Activated naive CD8-positive, alpha-beta T cell treated with anti-CD3 and anti-CD28 coated beads for 36 hours (primary cell): ENCODE data around the gene ARMC7. TPM values are rescaled to one million over a fixed set of nuclear protein-coding genes. Genes with fewer than 3 reads are reported as not detected.
"Not testable (repeated sequence)": the region's sequence is repeated elsewhere in the genome, so short reads cannot be mapped to it uniquely, and the experiment has no call there.

Source experiments
- DNase-seq: peaks from one replicate; pipeline ENCODE4 v3.0.0; 2021
- H3K27ac Mint-ChIP-seq: one replicate; pipeline ENCODE4 v1.8.0; 2022; ENCODE audit warnings: mild to moderate bottlenecking, moderate library complexity, mixed read lengths
- H3K27me3 Mint-ChIP-seq: one replicate; pipeline ENCODE4 v1.8.0; 2022; ENCODE audit warnings: mild to moderate bottlenecking, mixed read lengths
- H3K36me3 Mint-ChIP-seq: one replicate; pipeline ENCODE4 v1.8.0; 2021; ENCODE audit warnings: mild to moderate bottlenecking, mixed read lengths
- H3K4me1 Mint-ChIP-seq: one replicate; pipeline ENCODE4 v1.8.0; 2021; ENCODE audit warnings: mixed read lengths
- H3K4me3 Mint-ChIP-seq: one replicate; pipeline ENCODE4 v1.8.0; 2022; ENCODE audit warnings: mild to moderate bottlenecking, moderate library complexity, mixed read lengths
- H3K9me3 Mint-ChIP-seq: one replicate; pipeline ENCODE4 v1.8.0; 2022; ENCODE audit warnings: mixed read lengths
- total RNA-seq, 2 experiments: library from RNA; stranded (reverse); gene quantifications; one replicate each; pipeline ENCODE4 v1.2.3, GENCODE V29; 2021

Gene ARMC7
- total RNA-seq, 2 experiments from 2014 or later, result 6.5 to 6.6 TPM

- no peak for DNase-seq
- Mint-ChIP-seq H3K9me3 (no peaks in the 10 kb centered on the region), H3K27me3 (no peaks in the 10 kb centered on the region), H3K4me3 (no peak overlapping the region), H3K4me1 (peaks cover 3% of the 10 kb centered on the region), H3K36me3 (peaks cover 23% of the 10 kb centered on the region), H3K27ac (no peak overlapping the region)
These were observed 28.8 kb downstream of the ARMC7 start for GRCh38 chr17:75138519-75138918.

GRCh38 chr17:75142236-75142971, 32.6 kb downstream of the ARMC7 start:
- no peaks in the 10 kb centered on the region for H3K9me3 Mint-ChIP-seq
- no peak overlapping the region for H3K4me3 Mint-ChIP-seq
- H3K36me3 Mint-ChIP-seq, result peaks cover 38% of the 10 kb centered on the region
- no peaks in the 10 kb centered on the region for H3K27me3 Mint-ChIP-seq
- no peak overlapping the region for H3K27ac Mint-ChIP-seq
- peaks cover 3% of the 10 kb centered on the region for H3K4me1 Mint-ChIP-seq
- no peak for DNase-seq

GRCh38 chr17:75144816-75145512, 35.2 kb downstream of the ARMC7 start:
- Mint-ChIP-seq H3K27me3 (no peaks in the 10 kb centered on the region), H3K36me3 (peaks cover 47% of the 10 kb centered on the region)
- DNase-seq, result no peak

DNA sequence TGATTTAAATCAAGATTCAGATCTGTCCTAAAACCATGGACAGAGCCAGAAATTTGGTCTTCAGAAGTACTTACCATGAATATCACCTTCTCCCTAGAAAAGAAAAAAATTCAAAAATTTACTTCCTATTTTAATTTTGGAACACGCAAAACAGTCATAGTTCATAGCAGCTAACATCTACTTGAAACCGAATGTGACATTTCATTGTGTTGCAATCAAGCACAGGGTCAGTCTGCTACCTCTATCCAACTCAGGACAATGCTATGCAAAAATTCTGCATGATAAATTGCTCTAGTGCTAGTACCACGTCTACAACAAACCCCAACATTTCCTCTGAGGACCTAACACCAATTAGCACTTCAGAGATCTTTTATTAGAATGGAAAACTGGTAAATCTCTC, 36.8 kb downstream of the ARMC7 start:
- Mint-ChIP-seq H3K4me1 (peaks cover 3% of the 10 kb centered on the region), H3K36me3 (peaks cover 35% of the 10 kb centered on the region), H3K27me3 (no peaks in the 10 kb centered on the region), H3K4me3 (no peak overlapping the region), H3K27ac (no peak overlapping the region), H3K9me3 (no peaks in the 10 kb centered on the region)
- no peak for DNase-seq

More at GRCh38 chr17:75144816-75145512, 35.2 kb downstream of the ARMC7 start:
- Mint-ChIP-seq H3K4me1 (peaks cover 6% of the 10 kb centered on the region), H3K27ac (no peak overlapping the region), H3K9me3 (no peaks in the 10 kb centered on the region), H3K4me3 (no peak overlapping the region)

DNA sequence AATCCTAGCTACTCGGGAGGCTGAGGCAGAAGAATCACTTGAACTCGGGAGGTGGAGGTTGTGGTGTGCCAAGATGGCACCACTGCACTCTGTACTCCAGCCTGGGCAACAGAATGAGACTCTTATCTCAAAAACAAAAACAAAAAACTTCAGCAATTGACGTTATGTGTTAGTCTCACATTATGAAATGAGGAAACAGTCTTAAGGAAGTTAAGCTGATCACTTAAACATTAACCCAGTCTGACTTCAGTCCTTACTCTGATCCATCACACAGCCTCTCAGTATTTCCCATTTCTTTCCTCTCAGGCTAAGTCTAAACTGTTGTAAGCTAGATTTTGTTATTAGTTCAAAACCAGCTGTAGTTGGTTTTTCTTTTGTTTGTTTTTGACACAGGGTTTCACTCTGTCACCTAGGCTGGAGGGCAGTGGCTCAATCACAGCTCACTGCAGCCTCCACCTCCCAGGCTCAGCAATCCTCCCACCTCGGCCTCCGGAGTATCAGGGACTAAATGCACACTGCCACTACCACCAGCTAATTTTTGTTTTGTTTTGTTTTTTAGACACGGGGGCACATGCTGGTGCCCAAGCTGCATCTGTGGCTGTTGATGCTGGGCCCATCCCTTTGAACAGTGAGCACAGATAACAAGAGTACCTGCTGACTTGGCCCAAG, 38.2 kb downstream of the ARMC7 start:
- H3K9me3 Mint-ChIP-seq, result no peaks in the 10 kb centered on the region
- peaks cover 16% of the 10 kb centered on the region for H3K4me1 Mint-ChIP-seq
- no peaks in the 10 kb centered on the region for H3K27me3 Mint-ChIP-seq
- peak overlapping the region; percentile 18 for H3K27ac Mint-ChIP-seq
- no peak for DNase-seq
- H3K4me3 Mint-ChIP-seq, result no peak overlapping the region
- peaks cover 46% of the 10 kb centered on the region for H3K36me3 Mint-ChIP-seq

- Mint-ChIP-seq H3K27me3 (peaks cover 3% of the 10 kb centered on the region), H3K36me3 (peaks cover 33% of the 10 kb centered on the region), H3K9me3 (no peaks in the 10 kb centered on the region), H3K4me1 (peaks cover 29% of the 10 kb centered on the region), H3K4me3 (peak overlapping the region; percentile 95), H3K27ac (no peak overlapping the region)
- no peak for DNase-seq
These were observed 42.2 kb downstream of the ARMC7 start for GRCh38 chr17:75151930-75152329.

GRCh38 chr17:75152523-75152921, 42.8 kb downstream of the ARMC7 start:
- Mint-ChIP-seq H3K27ac (peak overlapping the region; percentile 54), H3K4me3 (peak overlapping the region; percentile 95), H3K27me3 (peaks cover 3% of the 10 kb centered on the region), H3K9me3 (no peaks in the 10 kb centered on the region), H3K4me1 (peaks cover 29% of the 10 kb centered on the region), H3K36me3 (peaks cover 27% of the 10 kb centered on the region)
- DNase-seq, result no peak

DNA sequence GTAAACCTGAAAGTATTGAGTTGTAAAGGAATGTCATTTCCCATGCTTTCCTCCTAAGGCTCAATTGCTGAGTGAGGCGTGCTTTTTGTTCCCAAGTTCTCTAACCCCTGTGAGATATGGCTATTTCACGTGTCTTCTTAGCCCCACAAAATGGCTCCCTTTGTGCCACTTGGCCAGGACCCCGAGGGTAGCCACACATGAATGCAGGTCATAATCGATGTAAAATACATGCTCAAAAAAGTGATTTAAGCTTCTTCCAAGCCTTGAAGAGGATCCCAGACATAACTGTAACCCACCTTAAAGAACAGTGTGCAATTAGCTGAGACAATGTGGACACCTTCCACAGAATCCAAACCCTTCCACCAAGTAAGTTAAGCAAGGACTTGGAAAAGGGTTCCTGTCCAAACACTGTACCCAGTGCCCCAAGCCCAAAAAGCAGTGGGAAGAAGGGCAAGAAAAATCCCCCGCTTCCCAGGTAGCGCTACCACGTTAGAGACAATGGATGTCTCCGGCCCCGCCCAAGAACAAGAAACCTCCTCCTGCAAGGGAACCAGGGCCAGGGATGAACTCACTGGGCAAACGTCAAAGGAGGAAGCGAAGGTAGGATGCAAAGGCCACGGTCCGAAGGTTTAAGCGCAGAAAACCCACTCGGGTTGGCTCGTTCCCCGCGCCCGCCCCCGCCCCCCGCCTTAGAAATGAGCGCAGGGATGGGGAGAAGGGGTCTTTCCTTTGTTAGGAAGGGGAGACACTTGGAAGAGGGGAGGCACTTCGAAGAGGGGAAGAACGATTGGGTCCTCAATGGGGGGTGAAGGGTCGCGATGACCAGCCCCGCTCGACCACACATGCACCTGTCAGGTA, 43.4 kb downstream of the ARMC7 start:
- H3K27me3 Mint-ChIP-seq, result peaks cover 3% of the 10 kb centered on the region
- H3K9me3 Mint-ChIP-seq, result no peaks in the 10 kb centered on the region
- peak; percentile 26 for DNase-seq
- peaks cover 23% of the 10 kb centered on the region for H3K36me3 Mint-ChIP-seq
- peaks cover 29% of the 10 kb centered on the region for H3K4me1 Mint-ChIP-seq
- peak overlapping the region; percentile 95 for H3K4me3 Mint-ChIP-seq
- peak overlapping the region; percentile 88 for H3K27ac Mint-ChIP-seq

GRCh38 chr17:75153780-75154194, 44.0 kb downstream of the ARMC7 start:
- H3K36me3 Mint-ChIP-seq, result peaks cover 16% of the 10 kb centered on the region
- H3K4me3 Mint-ChIP-seq, result peak overlapping the region; percentile 95
- peaks cover 3% of the 10 kb centered on the region for H3K27me3 Mint-ChIP-seq
- peak; percentile 46 for DNase-seq
- peaks cover 29% of the 10 kb centered on the region for H3K4me1 Mint-ChIP-seq
- no peaks in the 10 kb centered on the region for H3K9me3 Mint-ChIP-seq
- peak overlapping the region; percentile 88 for H3K27ac Mint-ChIP-seq

DNA sequence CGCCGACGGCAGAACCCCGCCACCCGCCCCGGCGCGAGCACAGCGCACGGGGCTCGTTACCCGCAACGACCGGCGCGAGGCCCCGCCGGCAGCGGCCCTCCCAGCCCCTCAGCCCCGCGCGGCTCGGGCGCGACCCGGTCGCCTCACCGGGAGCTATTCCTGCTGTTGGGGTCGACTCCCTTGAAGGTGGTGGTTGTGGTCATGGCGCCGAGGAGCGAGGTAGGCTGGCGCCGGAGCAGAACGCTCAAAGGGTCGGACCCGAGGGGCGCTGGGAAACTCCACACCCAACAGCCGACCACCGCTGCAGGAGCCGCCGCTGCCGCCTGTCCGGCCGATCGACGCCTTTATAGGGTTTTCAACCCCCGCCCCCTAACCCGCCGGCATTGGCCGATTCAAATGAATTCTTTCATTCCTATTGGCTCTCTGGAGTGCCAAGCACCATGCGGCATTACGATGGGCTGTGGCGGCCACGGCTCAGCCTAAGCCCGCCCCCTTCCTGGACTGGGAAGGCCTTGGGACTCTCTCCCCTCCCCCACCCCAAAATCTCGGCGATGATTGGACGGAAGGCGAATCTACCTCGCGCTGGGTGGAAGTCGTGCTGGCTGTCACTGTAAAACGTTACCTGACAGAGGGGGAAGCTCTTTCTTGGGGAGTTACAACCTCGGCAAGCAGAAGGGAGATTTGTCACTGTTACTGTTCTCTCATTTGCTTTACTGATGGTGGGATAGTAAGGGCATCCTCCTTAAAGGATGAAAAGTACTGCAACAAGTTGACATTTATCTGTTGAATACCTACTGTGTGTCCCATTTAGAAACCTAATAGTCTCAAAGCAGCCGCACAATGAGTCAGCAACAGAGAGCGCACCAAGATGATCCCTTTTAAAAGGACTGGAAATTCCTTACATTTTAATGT, 44.7 kb downstream of the ARMC7 start, which contains the start of gene JPT1:
Gene JPT1, minus strand, starts transcription at position 318 of the 912 bp plus-strand sequence. Its CDS starts 115 bp downstream, at position 203.
- Mint-ChIP-seq H3K4me1 (peaks cover 31% of the 10 kb centered on the region), H3K4me3 (peak within 1 kb of the TSS; percentile 95), H3K9me3 (no peaks in the 10 kb centered on the region), H3K27me3 (peaks cover 3% of the 10 kb centered on the region), H3K27ac (peak within 1 kb of the TSS; percentile 88), H3K36me3 (peaks cover 16% of the 10 kb centered on the region)
- DNase-seq, result peak; percentile 97

- Mint-ChIP-seq H3K4me3 (no peak overlapping the region), H3K36me3 (peaks cover 16% of the 10 kb centered on the region), H3K27me3 (peaks cover 3% of the 10 kb centered on the region), H3K27ac (peak overlapping the region; percentile 60), H3K9me3 (no peaks in the 10 kb centered on the region), H3K4me1 (peaks cover 28% of the 10 kb centered on the region)
- DNase-seq, result no peak
These were observed 45.4 kb downstream of the ARMC7 start for GRCh38 chr17:75155191-75155601.

GRCh38 chr17:75158480-75158879, 48.7 kb downstream of the ARMC7 start:
- not testable (repeated sequence) for DNase-seq, H3K4me3 Mint-ChIP-seq, H3K27ac Mint-ChIP-seq, H3K36me3 Mint-ChIP-seq, H3K27me3 Mint-ChIP-seq, H3K9me3 Mint-ChIP-seq
- H3K4me1 Mint-ChIP-seq, result peaks cover 15% of the 10 kb centered on the region

DNA sequence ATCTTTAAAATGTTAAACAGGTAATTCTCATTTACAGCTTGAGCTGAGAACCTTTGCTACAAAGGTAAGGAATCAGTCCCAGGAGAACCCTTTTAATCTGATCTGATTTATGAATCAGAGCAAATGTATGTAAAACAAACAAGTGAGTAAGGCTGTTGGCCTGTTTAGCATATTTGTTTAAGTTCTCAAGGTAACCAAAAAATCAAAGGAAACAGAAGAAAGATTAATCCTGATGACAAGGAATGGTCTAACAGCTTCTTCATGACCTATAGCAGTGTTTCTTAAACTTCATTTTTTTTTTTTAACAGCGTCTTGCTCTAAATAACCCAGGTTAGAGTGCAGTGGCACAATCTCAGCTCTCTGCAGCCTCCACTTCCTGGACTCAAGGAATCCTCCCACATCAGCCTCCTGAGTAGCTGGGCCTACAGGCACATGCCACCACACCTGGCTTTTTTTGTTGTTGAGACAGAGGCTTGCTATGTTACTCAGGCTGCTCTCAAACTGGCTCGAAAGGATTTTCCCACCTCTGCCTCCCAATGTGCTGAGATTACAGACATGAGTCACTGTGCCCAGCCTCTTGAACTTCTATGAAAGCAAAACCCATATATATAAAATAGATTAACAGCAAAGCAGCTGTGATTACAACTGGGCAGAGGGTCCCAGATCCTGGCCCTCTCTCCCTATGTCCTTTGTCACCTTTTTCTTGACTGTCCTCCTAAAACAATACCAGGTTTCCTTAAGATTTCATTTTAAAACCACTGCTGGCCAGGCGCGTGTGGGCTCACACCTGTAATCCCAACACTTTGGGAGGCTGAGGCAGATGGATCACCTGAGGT, 49.6 kb downstream of the ARMC7 start:
- no peaks in the 10 kb centered on the region for H3K27me3 Mint-ChIP-seq
- H3K9me3 Mint-ChIP-seq, result no peaks in the 10 kb centered on the region
- no peak overlapping the region for H3K4me3 Mint-ChIP-seq
- peaks cover 8% of the 10 kb centered on the region for H3K36me3 Mint-ChIP-seq
- H3K27ac Mint-ChIP-seq, result no peak overlapping the region
- H3K4me1 Mint-ChIP-seq, result peaks cover 15% of the 10 kb centered on the region
- DNase-seq, result no peak
